WERI-Rb-1 (cell line): Measurements from ENCODE around the gene RABEP1.

Experiments used
- DNase-seq: peaks from one replicate; pipeline ENCODE4 v3.0.0-alpha.2; 2020
- H3K27ac ChIP-seq: fragments of 250-450 bp; sonication (Bioruptor Pico); 2 replicates; pipeline ENCODE4 v1.5.1; 2020; ENCODE audit warnings: mild to moderate bottlenecking, moderate library complexity
- H3K27me3 ChIP-seq: fragments of 250-450 bp; sonication (Bioruptor Pico); 2 replicates; pipeline ENCODE4 v1.5.1; 2021; ENCODE audit warnings: mild to moderate bottlenecking, low read depth, moderate library complexity; ENCODE audit not compliant: insufficient read depth, severe bottlenecking
- H3K36me3 ChIP-seq: fragments of 250-450 bp; sonication (Bioruptor Pico); 2 replicates; pipeline ENCODE4 v1.5.1; 2020; ENCODE audit warnings: mild to moderate bottlenecking, moderate library complexity
- H3K4me3 ChIP-seq: 2 replicates; pipeline ENCODE4 v1.5.1; 2011; ENCODE audit warnings: low read depth, mild to moderate bottlenecking, control low read depth, low read length
- H3K9me3 ChIP-seq: fragments of 250-450 bp; sonication (Bioruptor Pico); 2 replicates; pipeline ENCODE4 v1.5.1; 2021; ENCODE audit warnings: mild to moderate bottlenecking, moderate library complexity; ENCODE audit not compliant: severe bottlenecking
- TF ChIP-seq, protein P1 (sequence below): IDR thresholded peaks from 2 replicates; pipeline ENCODE4 v1.5.1; 2011; ENCODE audit warnings: low read depth, mild to moderate bottlenecking, control low read depth, inconsistent platforms, low read length

The RABEP1 gene

GRCh38 chr17:5362162-5362811 lies 80.2 kb downstream of the RABEP1 start:
- no peak overlapping the region for H3K27ac ChIP-seq
- TF ChIP-seq, protein P1, sequence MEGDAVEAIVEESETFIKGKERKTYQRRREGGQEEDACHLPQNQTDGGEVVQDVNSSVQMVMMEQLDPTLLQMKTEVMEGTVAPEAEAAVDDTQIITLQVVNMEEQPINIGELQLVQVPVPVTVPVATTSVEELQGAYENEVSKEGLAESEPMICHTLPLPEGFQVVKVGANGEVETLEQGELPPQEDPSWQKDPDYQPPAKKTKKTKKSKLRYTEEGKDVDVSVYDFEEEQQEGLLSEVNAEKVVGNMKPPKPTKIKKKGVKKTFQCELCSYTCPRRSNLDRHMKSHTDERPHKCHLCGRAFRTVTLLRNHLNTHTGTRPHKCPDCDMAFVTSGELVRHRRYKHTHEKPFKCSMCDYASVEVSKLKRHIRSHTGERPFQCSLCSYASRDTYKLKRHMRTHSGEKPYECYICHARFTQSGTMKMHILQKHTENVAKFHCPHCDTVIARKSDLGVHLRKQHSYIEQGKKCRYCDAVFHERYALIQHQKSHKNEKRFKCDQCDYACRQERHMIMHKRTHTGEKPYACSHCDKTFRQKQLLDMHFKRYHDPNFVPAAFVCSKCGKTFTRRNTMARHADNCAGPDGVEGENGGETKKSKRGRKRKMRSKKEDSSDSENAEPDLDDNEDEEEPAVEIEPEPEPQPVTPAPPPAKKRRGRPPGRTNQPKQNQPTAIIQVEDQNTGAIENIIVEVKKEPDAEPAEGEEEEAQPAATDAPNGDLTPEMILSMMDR, result no peak

GRCh38 chr17:5364156-5364555 lies 82.1 kb downstream of the RABEP1 start:
- TF ChIP-seq, protein P1, result no peak
- Histone ChIP-seq H3K27ac (no peak overlapping the region), H3K4me3 (no peak overlapping the region), H3K27me3 (no peaks in the 10 kb centered on the region), H3K9me3 (no peaks in the 10 kb centered on the region), H3K36me3 (peaks cover 47% of the 10 kb centered on the region)
- no peak for DNase-seq

More at GRCh38 chr17:5362162-5362811, 80.2 kb downstream of the RABEP1 start:
- no peak for DNase-seq
- Histone ChIP-seq H3K36me3 (peaks cover 51% of the 10 kb centered on the region), H3K27me3 (no peaks in the 10 kb centered on the region), H3K9me3 (no peaks in the 10 kb centered on the region), H3K4me3 (no peak overlapping the region)

DNA sequence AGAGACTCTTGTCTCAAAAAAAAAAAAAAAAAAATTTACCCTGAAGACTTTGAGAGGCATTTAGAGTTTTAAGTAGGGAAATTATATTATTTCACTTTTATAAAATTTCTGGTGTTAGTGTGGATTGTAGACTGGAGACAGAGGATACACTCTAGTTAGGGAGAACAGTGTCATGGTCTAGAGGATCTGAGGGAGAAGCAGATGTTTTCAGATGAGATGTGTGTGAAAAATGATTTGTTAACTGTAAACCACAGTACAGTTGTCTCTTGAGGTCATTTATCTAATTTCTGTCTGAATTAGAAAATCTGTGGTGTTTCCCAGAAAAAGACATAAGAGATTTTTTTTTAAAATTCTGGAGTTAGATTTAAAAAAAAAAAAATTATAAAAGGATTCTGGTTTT lies 82.6 kb downstream of the RABEP1 start:
- Histone ChIP-seq H3K4me3 (no peak overlapping the region), H3K36me3 (peaks cover 53% of the 10 kb centered on the region), H3K27ac (no peak overlapping the region), H3K27me3 (no peaks in the 10 kb centered on the region), H3K9me3 (no peaks in the 10 kb centered on the region)
- TF ChIP-seq, protein P1, result no peak
- no peak for DNase-seq

- TF ChIP-seq, protein P1, result no peak
- Histone ChIP-seq H3K4me3 (no peak overlapping the region), H3K27ac (no peak overlapping the region), H3K27me3 (no peaks in the 10 kb centered on the region), H3K36me3 (peaks cover 59% of the 10 kb centered on the region), H3K9me3 (no peaks in the 10 kb centered on the region)
- no peak for DNase-seq
Observed at GRCh38 chr17:5365831-5366230, 83.7 kb downstream of the RABEP1 start.

GRCh38 chr17:5370411-5370810 lies 88.3 kb downstream of the RABEP1 start:
- H3K27ac ChIP-seq, result no peak overlapping the region
- TF ChIP-seq, protein P1, result no peak
- no peaks in the 10 kb centered on the region for H3K9me3 ChIP-seq
- H3K4me3 ChIP-seq, result no peak overlapping the region
- no peaks in the 10 kb centered on the region for H3K27me3 ChIP-seq
- peaks cover 73% of the 10 kb centered on the region for H3K36me3 ChIP-seq
- no peak for DNase-seq

DNA sequence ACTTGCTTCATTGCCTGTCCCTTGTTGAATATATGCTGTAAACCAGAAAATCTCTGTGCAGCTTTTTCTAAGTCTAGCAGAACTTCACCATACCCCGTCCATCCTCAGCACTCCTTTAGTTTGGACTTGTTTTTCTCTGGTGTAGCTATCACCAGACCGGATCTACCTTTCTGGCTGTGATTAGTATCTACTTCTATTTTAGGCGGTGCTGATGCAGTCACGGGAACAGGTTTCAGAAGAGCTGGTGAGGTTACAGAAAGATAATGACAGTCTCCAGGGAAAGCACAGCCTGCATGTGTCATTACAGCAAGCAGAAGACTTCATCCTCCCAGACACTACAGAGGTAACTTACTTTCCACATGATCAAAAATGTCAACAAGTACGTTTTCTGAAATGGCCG lies 91.0 kb downstream of the RABEP1 start:
- H3K4me3 ChIP-seq, result no peak overlapping the region
- peaks cover 85% of the 10 kb centered on the region for H3K36me3 ChIP-seq
- no peaks in the 10 kb centered on the region for H3K27me3 ChIP-seq
- H3K9me3 ChIP-seq, result no peaks in the 10 kb centered on the region
- DNase-seq, result no peak
- TF ChIP-seq, protein P1, result no peak
- no peak overlapping the region for H3K27ac ChIP-seq
